Measurements from ENCODE around the gene ODC1. TPM values are rescaled to one million over a fixed set of nuclear protein-coding genes. Genes with fewer than 3 reads are reported as not detected.
"Not testable (repeated sequence)": the region's sequence is repeated elsewhere in the genome, so short reads cannot be mapped to it uniquely, and the experiment has no call there.

ODC1 gene
- total RNA-seq, 1 experiment from 2014 or later: 78.4 TPM

DNA sequence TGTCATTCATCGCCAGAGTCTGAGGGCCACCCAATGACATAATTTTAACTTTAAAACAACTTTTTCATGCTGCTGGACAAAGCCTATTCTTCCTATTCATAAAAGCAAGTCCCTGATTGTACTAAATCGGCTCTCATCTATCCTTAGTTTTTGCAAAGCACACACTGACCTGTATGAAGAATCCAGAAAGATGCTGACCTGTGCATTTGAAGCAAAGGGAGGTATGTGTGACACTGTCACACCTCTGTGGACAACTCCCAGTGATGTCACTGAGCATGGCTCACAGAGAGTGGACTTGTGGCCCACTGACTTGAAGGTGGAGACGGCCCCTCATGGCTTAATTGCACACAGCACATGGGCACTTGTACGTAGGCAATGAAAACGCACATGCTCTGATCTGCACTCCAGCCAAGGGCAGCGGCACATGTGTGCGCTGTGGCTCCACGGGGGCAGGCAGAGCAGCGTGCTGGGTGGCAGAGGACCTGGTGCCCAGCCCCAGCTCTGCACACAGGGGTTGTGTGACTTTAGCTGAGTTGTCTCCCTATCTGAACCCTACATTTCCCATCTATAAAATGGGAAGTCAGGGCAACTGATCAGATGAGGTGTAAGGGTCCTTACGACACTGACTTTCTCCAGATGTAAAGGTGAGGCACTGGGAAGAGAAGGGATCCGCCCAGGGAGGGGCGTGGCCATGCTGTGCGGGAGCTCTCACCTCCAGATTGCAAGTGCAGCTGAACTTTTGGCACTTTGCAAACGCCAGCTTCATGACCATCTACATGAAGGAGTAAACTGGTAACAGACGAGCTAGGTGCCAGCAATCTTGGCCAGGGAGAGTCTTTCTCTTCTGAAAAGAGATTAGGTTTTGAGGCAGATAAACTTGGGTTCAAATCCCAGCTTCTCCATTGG, 14.3 kb upstream of the ODC1 start:
- intact Hi-C loops (cut with micrococcal nuclease; ENCODE audit: unreplicated experiment): no loop called here
- no peak for DNase-seq
- no peak overlapping the region for H3K27ac Mint-ChIP-seq (ENCODE audit: unreplicated experiment)
- H3K4me1 Mint-ChIP-seq (ENCODE audit: low read depth, unreplicated experiment): peaks cover 12% of the 10 kb centered on the region
- no peak overlapping the region for H3K4me3 Mint-ChIP-seq (ENCODE audit: low read depth, unreplicated experiment)
- TF ChIP-seq, protein P1, sequence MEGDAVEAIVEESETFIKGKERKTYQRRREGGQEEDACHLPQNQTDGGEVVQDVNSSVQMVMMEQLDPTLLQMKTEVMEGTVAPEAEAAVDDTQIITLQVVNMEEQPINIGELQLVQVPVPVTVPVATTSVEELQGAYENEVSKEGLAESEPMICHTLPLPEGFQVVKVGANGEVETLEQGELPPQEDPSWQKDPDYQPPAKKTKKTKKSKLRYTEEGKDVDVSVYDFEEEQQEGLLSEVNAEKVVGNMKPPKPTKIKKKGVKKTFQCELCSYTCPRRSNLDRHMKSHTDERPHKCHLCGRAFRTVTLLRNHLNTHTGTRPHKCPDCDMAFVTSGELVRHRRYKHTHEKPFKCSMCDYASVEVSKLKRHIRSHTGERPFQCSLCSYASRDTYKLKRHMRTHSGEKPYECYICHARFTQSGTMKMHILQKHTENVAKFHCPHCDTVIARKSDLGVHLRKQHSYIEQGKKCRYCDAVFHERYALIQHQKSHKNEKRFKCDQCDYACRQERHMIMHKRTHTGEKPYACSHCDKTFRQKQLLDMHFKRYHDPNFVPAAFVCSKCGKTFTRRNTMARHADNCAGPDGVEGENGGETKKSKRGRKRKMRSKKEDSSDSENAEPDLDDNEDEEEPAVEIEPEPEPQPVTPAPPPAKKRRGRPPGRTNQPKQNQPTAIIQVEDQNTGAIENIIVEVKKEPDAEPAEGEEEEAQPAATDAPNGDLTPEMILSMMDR (IDR thresholded peaks at IDR 0.05; ENCODE audit: unreplicated experiment): no peak
- H3K36me3 Mint-ChIP-seq (ENCODE audit: insufficient read depth, unreplicated experiment): peaks cover 5% of the 10 kb centered on the region
- H3K27me3 Mint-ChIP-seq (ENCODE audit: unreplicated experiment): no peaks in the 10 kb centered on the region
- BruUV-seq (replicated peaks): no TSS peak
- no peaks in the 10 kb centered on the region for H3K9me3 Mint-ChIP-seq (ENCODE audit: low read depth, unreplicated experiment)
- CTCF ChIA-PET: no interaction called here

DNA sequence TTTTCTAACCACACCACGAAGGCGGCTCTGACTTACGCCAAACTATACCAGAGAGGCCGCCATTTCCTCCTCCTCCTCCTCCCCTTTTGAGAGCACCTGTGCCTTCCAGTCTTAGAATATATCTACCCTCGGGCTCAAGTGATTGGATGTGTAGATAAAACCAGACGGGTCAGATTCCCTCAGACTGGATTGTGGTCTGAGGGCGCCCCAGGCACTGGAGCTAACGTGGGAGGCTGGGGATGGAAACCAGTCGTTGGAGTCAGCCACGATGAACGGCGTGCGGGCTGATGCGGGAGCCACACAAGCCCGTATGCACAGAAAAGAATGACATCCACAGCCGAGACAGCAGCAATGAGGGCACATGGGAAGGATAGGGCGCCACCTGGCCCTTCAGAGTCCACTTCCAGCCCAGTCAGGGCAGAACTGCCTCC, 12.3 kb upstream of the ODC1 start:
- no peak for DNase-seq
- H3K27ac Mint-ChIP-seq (ENCODE audit: unreplicated experiment): no peak overlapping the region
- CTCF ChIA-PET: no interaction called here
- peaks cover 12% of the 10 kb centered on the region for H3K4me1 Mint-ChIP-seq (ENCODE audit: low read depth, unreplicated experiment)
- H3K9me3 Mint-ChIP-seq (ENCODE audit: low read depth, unreplicated experiment): no peaks in the 10 kb centered on the region
- H3K36me3 Mint-ChIP-seq (ENCODE audit: insufficient read depth, unreplicated experiment): peaks cover 5% of the 10 kb centered on the region
- intact Hi-C loops (cut with micrococcal nuclease; ENCODE audit: unreplicated experiment): no loop called here
- H3K27me3 Mint-ChIP-seq (ENCODE audit: unreplicated experiment): no peaks in the 10 kb centered on the region
- H3K4me3 Mint-ChIP-seq (ENCODE audit: low read depth, unreplicated experiment): no peak overlapping the region
- TF ChIP-seq, protein P1 (IDR thresholded peaks at IDR 0.05; ENCODE audit: unreplicated experiment): no peak
- no TSS peak for BruUV-seq (replicated peaks)

DNA sequence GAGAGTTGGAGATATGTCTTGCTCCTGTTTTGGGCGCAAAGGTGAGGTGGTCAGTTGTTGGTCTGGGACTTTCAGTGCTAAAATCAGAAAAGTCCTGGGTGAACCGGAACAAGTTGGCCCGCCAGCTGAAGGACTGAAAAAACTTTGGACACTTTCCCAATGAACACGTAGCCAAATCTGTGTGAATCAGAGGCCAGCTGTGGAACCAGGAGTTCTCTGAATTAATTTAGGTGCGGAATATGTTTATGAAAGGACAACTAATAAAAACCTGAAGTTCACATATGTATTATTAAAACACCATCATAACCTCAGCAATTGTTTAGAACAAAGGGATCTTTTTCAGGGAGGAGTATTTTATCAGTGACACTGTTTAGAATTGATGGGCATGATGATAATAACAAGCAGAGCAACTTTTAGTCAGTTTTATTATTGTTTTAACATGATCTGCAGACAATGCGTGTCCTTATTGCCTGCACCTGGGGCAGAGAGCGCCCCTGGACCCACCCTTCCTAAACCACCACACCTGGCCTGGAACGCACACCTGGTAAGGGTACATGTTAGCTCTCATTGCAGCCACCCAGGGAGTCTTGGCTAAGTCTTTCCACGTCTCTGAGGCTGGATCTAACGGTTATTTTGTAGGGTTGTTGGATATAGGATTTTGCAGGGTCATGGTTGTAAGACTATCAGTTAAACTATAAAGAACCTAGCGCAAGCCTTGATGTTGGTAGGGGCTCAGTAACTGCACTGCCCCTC, 9.9 kb upstream of the ODC1 start:
- no TSS peak for BruUV-seq (replicated peaks)
- Mint-ChIP-seq H3K4me3 (ENCODE audit: low read depth, unreplicated experiment) (no peak overlapping the region), H3K27ac (ENCODE audit: unreplicated experiment) (no peak overlapping the region), H3K4me1 (ENCODE audit: low read depth, unreplicated experiment) (peaks cover 19% of the 10 kb centered on the region), H3K36me3 (ENCODE audit: insufficient read depth, unreplicated experiment) (peaks cover 5% of the 10 kb centered on the region), H3K27me3 (ENCODE audit: unreplicated experiment) (peaks cover 19% of the 10 kb centered on the region), H3K9me3 (ENCODE audit: low read depth, unreplicated experiment) (no peaks in the 10 kb centered on the region)
- TF ChIP-seq, protein P1 (IDR thresholded peaks at IDR 0.05; ENCODE audit: unreplicated experiment): no peak
- intact Hi-C loops (cut with micrococcal nuclease; ENCODE audit: unreplicated experiment): no loop called here
- no peak for DNase-seq
- CTCF ChIA-PET: no interaction called here

DNA sequence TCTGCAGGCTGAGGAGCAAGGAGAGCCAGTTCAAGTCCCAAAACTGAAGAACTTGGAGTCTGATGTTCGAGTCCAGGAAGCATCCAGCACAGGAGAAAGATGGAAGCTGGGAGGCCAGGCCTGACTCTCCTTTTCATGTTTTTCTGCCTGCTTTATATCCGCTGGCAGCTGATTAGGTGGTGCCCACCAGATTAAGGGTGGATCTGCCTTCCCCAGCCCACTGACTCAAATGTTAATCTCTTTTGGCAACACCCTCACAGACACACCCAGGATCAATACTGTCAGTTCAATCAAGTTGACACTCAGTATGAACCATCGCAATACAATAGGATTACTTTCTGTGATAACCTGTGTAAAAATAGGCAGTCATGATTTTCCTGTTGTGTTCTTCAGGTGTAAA, 9.1 kb upstream of the ODC1 start:
- not testable (repeated sequence) for BruUV-seq (replicated peaks)

More for the DNA sequence above, 9.1 kb upstream of the ODC1 start:
- Mint-ChIP-seq H3K27me3 (ENCODE audit: unreplicated experiment) (peaks cover 19% of the 10 kb centered on the region), H3K4me1 (ENCODE audit: low read depth, unreplicated experiment) (peaks cover 27% of the 10 kb centered on the region)
- H3K36me3 Mint-ChIP-seq (ENCODE audit: insufficient read depth, unreplicated experiment); intact Hi-C loops (cut with micrococcal nuclease; ENCODE audit: unreplicated experiment); H3K9me3 Mint-ChIP-seq (ENCODE audit: low read depth, unreplicated experiment); CTCF ChIA-PET; DNase-seq; H3K4me3 Mint-ChIP-seq (ENCODE audit: low read depth, unreplicated experiment); H3K27ac Mint-ChIP-seq (ENCODE audit: unreplicated experiment): not testable (repeated sequence)

All from Calu3 (cell line).